RKO (cell line): ENCODE results near the gene DPP4.

Experiments used
- DNase-seq: peaks from one replicate; pipeline ENCODE4 v3.0.0-alpha.2; 2016; ENCODE audit warnings: low spot score

The DPP4 gene

GRCh38 chr2:162017233-162017632 is 56.8 kb downstream of the DPP4 start:
- DNase-seq: no peak

GRCh38 chr2:162016080-162016479 is 57.9 kb downstream of the DPP4 start:
- DNase-seq: no peak

- DNase-seq: no peak
These were observed 59.3 kb downstream of the DPP4 start for GRCh38 chr2:162014751-162015150.

- no peak for DNase-seq
These were observed 60.2 kb downstream of the DPP4 start for GRCh38 chr2:162013514-162014475.

DNA sequence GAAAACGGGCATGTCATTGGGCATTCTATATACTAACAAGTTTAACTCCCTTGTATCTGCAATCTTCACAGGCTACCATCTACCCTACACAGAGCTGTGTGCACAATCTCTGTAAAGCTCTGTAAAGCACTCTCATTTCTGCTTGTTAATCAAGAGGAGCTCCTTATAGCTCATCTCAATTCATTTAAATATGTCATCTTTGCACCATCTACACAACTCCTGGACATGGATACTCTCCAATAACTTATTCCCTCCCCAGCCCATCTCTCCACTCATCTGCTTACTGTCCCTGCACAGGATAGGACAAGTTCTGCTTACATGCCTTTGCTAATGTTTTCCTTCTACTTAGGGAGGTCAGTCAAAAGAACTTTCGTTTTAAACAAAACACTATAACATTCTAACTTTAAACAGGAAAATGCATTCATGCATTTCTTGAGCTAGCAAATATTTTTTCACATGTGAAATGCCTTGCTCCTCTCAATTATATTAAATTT is 61.4 kb downstream of the DPP4 start:
- no peak for DNase-seq

DNA sequence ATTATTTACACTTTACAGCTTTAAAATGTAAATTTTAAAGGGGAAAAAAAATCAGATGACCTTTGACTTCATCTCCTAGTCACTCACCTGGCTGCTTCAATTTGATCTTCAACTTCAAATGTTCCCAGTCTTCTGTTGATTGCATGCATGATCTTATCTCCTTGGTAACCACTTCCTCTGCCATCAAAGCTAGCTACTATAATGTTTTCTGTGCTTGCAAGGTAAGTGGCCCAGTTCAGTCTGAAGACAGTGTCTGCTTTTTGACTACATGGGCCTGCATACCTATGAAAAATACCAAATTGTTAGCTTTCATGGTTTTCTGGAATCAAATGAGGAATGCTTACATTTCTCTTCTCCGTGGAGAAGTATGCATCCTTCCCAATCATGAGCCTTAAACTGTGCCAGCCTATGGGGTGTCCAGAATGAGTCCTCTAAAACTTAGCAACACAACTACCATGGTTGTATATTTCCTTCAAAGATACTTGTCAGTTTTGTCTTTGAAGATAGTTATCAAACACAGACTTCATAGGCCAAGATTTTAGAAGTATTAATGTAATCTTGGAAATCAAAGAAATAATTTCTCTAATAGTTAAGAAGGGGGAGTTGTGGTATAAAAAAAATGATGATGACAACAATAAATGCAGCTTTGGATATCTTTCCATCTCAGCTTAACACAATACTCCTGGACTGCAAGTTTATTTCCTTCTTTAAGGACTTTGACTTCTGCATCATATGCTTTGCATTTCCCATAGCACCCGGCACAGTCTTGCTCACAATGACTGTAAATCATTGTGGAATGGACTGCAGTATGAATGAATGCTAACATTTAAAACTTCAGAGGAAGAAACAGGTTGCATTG is 62.1 kb downstream of the DPP4 start:
- DNase-seq: no peak

GRCh38 chr2:162009543-162009942 is 64.5 kb downstream of the DPP4 start:
- no peak for DNase-seq

- DNase-seq: peak; percentile 22
These were observed 66.5 kb downstream of the DPP4 start for GRCh38 chr2:162007447-162008040.

DNA sequence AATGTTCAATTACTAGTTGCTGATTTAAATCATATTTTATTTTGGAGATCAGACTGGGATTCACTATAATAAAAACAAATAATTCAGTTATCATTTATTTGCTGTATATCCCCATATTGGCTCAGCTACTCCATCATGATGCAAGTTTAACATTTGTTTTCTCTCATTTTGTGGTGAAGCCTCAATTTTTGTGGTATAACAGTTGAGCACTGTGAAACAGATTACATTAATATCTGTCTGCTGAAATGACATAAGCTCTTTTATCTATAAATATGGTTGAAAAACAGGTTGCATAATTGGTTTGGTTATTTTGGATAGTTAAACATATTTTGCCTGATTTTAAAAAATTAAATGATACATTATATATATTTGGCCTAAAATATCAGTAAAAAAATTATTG is 67.7 kb downstream of the DPP4 start:
- no peak for DNase-seq

DNA sequence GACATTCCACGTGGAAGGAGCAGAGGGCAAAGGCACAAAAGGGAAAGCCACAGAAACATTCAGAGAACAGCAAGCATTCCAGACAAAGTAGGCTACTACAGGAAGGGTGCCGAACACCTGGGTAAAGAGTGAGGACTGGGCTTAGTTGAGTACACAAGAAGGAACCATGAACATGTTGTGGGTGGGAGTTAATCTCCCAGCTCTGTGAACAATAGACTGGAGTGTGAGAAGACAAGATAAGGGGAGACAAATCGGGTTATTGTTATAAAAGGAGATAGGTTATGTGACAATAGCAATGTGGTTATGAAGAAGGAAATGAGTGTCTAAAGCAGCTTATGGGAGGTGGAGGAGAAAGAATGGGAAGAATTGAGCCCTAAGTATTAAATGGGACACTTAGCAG is 70.0 kb downstream of the DPP4 start:
- no peak for DNase-seq

DNA sequence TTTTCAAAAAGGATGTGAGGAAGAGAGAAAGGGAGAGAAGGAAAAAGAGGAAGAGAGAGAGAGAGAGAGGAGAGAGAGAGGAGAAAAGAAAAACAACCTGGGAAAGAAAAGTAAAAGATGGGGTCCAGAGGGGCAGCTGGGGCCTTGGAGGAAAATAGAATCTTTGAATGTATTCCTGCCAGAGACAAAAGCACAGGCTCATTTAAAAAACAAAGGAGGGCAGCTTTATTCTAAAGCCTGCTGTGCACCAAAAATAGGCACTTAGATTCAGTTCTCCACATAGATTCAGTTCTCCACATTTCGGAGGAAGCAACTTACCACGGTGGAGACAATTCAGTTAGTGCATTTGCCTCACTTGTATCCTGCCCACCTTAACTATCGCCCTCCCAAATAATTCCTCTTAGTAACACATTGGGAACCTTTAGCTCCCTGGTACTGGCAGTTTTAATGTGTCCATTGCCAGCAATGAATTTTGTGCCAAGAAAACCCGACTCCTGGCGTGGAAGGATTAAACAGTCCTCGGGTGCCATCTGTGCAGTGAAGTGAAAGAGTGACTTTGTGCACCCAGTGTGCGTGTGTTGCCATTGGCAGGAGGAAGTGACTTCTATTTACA is 71.3 kb downstream of the DPP4 start:
- no peak for DNase-seq

- no peak for DNase-seq
These were observed 73.6 kb downstream of the DPP4 start for GRCh38 chr2:162000431-162000830.

DNA sequence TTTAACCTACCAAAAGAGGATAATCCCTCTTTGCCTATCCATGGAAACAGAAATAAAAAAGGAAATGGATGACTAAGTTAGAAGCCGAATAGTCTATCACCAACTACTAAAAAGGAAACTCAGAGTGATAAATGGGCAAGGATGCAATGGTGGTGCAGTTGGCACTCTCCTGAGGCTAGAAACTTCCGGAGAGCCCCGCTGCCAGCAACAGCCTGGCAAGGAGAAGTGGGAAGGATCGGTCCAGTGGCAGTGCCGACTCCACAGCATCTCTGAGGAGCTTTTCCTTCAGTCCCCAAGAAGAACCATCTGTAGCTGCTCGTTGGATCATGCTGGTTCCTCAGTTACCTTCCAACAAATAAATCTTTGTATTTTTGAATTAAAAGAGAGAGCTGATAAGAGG is 74.7 kb downstream of the DPP4 start:
- DNase-seq: no peak

DNA sequence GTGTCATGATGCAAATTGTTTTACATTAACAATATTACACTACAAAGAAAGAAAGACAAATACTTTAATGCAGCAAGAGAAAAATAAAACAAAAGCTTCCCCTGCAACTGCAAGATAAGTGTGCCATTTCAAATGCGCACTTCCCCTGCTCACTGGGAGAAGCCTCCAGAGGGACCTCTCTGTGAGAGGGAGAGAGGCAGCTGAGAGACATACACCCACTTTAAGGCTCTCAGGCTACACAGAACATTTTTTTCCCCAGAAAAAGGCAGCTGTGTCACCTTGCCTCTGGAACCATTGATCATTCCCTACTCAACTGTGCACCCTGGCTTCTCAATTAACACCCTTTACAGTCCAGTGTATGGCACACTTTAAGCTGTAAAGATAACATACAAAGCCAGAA is 75.2 kb downstream of the DPP4 start:
- DNase-seq: no peak

DNA sequence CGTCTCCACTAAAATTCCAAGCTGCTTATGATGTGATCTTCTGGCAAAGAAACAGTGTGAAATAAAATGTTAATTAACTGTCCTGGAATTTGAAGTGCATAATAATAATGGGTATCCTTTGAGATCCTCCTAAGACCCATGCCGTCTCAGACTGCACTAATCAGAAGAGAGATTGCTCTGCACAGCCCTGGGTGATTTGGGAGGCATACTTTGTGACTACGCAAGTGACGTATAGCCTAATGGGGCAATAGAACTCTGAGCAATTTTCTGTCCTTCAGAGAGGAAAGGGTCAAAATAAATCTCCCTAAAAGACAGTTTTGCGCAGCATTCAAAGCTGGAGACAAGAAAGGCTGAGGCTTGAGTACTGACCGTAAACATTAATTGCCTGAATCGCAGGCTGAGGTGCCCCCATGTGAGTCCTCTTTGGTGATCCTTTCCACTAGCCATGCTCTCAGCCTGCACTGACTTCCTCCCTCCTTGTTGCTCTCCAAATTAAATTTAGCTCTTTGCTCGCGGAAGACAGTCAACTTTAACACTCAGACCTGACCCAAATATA is 76.0 kb downstream of the DPP4 start:
- DNase-seq: no peak

- DNase-seq: no peak
These were observed 78.4 kb downstream of the DPP4 start for GRCh38 chr2:161995553-161996016.

GRCh38 chr2:161994761-161995520 is 79.1 kb downstream of the DPP4 start:
- no peak for DNase-seq

DNA sequence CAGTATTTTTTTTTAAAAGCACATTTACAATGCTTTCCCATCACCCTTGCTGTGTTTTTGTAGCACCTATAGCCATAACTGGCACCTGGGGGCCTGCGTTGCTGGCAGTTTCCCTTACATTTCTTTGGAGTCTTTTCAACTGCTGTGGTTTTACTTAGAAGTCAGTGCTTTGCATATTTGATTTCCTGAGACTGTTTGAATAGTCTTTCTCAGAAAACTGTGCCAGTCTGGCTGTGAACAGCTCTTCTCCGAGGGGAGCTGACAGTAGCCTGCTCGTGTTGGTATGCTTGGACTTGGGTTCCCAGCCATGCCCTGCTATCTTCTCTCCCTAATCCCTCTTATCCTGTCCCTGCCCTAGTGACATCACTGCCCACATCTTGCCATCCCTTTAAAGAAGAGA is 81.5 kb downstream of the DPP4 start:
- DNase-seq: no peak

DNA sequence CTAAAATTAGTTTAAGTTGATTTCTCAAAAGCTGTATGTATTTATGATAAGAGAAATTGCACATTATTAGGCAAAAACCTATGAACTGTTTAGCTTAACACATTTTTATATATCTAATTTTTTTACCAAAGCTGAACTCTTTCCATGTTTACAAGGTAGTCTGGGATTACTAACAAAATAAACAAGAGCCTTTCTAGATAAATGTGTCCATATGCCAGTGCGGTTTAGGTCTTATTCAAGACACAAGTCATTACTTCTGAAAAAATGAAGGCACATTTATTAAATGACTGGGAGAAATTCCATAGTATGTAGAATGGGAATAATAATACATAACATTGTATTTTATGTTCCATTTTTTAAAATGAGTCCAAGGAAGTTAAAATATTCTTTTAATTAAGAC is 82.0 kb downstream of the DPP4 start:
- no peak for DNase-seq

- DNase-seq: peak; percentile 38
These were observed 83.3 kb downstream of the DPP4 start for GRCh38 chr2:161990741-161991140.

DNA sequence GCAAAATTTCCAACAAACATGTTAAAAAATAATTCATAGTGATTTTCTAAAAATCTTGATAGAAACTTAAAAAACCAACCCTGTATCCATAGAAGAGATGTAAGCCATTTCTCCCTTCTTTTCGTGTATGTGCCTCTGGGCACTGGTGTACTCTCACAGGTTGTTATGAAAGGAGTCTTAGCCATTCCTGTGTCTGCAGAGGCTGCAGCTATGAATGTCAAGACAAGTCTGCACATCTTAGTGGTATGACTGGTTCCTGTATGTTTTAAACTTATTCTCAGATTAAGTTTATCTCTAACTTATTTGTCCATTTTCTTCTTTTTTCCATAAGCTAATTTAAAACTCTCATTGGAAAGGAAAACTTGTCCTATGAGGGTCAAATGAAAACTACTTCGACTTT is 84.0 kb downstream of the DPP4 start:
- no peak for DNase-seq
